C4-2B (cell line): ENCODE data around the gene ZNF185.

ENCODE experiments used
- ZFX ChIP-seq: fragments of 450-650 bp; IDR thresholded peaks from 2 replicates; pipeline ENCODE4 v1.6.1; 2017
- TF ChIP-seq, protein P1 (sequence below): fragments of 450-650 bp; conservative IDR thresholded peaks from 2 replicates; pipeline ENCODE4 v1.5.1; 2017; ENCODE audit warnings: mild to moderate bottlenecking

DNA sequence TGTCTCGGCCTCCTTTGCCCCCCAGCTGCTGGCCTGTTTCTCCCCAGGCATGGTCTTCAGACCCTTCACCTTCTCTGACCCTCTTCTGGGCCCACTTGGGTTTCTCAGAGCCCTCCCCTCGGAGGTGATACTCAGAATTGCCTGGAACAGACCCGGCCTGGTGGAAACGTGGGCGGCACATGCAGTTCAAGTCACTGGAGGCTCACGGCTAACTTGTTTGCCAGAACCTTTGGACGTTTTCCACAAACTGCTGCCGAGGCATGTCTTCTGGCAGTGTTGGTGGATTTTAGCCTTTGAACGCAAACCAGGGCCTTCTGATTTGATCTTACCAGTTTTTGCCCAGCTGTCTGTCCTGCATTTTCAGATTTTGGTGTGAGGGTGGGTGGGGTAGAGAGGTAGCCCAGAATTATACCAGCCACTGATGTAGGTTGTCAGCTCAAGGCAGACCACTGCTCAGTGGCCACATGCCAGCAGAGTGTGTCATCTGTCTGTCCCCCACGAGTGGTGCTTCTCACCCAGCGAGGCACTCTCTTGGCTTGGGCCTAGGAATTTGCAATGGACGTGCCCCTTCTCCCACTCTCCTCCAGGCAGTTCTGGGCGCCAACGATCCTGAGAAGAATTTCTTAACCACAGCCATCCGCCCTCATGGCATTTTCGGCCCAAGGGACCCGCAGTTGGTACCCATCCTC, 32.5 kb upstream of the ZNF185 start:
- TF ChIP-seq, protein P1, sequence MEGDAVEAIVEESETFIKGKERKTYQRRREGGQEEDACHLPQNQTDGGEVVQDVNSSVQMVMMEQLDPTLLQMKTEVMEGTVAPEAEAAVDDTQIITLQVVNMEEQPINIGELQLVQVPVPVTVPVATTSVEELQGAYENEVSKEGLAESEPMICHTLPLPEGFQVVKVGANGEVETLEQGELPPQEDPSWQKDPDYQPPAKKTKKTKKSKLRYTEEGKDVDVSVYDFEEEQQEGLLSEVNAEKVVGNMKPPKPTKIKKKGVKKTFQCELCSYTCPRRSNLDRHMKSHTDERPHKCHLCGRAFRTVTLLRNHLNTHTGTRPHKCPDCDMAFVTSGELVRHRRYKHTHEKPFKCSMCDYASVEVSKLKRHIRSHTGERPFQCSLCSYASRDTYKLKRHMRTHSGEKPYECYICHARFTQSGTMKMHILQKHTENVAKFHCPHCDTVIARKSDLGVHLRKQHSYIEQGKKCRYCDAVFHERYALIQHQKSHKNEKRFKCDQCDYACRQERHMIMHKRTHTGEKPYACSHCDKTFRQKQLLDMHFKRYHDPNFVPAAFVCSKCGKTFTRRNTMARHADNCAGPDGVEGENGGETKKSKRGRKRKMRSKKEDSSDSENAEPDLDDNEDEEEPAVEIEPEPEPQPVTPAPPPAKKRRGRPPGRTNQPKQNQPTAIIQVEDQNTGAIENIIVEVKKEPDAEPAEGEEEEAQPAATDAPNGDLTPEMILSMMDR, result no peak
- TF ChIP-seq ZFX, result no peak
